Measurements from ENCODE around the gene RASSF10. TPM values are rescaled to one million over a fixed set of nuclear protein-coding genes. Genes with fewer than 3 reads are reported as not detected.

Gene RASSF10
- 10 to 100 TPM; 19.2 to 31.9 (median 26.1) TPM for polyA plus RNA-seq (ENCODE audit: insufficient read length in 4 of 4)

DNA sequence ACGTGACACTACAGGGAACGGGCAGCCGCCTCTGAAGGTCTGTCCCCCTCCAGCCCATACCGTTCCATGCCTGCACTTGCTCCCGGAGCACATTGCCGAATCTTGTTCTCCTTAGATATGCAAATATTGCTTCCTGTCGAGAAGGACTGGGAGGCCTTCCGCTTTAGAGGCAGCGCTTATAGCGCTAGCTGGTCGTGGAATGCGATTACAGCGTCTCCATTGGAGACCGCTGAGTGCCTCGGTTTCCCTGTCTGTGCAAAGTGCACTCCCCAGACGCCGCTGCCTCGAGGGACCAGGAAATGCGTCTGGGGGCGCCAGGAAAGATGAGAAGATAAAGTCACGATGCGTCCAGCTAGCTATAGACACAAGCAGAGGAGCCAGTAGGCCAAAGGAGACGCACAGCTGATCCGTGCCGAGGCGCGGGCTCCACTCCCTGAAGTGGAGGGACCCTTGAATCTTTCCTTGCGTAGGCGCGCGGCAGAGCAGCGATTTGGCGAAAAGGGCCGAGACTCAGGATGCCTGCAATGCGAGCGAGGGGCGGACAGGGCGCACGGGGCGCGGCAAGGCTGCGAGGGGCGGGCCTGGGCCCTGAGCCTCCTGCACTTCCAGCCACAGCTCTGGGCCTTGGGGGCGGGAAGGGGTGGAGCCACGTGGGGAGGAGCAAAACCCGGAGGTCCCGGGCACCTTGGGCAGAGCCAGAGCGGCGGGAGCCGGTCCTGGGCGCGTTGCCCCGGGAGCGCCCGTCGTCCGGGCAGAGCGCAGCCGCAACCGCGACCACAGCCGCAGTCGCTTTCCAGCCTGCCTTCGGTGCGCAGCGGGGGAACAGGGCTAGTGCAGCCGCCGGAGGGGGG is at the start of gene RASSF10:
RASSF10 (plus strand) TSS at position 692 of the 851 bp plus-strand sequence. CDS start 261 bp downstream, outside the sequence.
- DNase-seq (ENCODE audit: low read depth in 4 of 4, low spot score in 3 of 4): peak; percentile 73 to 85 (median 78)

DNA sequence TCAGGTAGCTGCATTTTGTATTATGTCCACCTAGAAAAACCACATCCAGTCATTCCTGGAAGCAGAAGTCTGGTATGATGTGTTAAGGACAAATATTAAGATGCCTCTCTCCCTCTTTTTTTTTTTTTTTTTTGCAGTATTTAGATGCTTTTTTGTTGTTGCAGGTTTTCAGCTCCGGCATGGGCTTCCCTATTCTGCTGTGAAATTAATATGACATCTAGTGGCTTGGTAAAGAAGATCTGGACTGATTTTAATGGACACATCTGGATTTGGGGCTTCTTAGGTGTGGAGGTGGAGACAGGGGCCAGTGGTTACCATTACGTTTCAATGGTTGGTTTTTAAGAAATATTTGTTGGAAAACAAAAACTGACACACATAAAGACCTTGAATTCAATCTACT is 47.5 kb upstream of the RASSF10 start:
- no peak for DNase-seq (ENCODE audit: low read depth in 4 of 4, low spot score in 3 of 4)

DNA sequence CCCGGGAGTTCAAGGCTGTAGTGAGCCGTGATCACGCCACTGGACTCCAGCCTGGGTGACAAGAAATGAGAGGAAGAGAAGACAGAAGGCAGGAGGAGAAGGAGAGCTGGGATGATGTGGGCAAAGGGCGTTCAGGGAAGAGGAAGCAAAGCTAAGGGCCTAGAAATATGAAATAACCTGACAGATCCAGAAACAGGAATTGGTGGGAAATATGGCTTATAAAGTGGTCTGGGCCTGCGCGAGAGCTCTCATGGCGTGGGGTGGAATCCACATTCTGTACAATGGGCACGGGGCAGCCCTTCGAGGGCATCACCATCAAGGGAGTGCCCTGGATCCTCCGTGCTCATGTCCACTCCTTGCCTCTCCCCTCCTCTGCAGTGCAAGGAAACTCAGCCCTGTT is 46.8 kb upstream of the RASSF10 start:
- no peak for DNase-seq (ENCODE audit: low read depth in 4 of 4, low spot score in 3 of 4)

DNA sequence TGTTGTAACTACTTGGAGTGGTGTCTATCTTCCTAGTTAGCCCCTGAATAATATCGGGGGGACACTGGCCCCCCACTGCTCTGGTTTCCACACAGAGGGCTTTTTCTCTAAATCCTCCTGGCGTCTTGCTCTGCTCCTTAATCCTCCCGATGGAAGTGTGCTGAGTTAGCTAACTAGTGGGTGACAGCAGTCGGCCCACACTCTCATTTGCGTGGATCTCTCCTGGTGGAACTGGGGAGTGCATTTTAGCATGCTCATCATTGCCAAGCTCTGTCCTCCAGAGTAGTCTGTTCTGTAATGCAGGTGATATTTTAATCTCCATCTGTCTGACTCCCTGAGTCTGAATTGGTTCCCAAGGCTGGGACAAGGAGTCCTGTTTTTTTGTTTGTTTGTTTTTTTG is 46.1 kb upstream of the RASSF10 start:
- no peak for DNase-seq (ENCODE audit: low read depth in 4 of 4, low spot score in 3 of 4)

- peak in 3 of 4 donors; percentile 60 to 67 (median 63) for DNase-seq (ENCODE audit: low read depth in 4 of 4, low spot score in 3 of 4)
These were observed 45.2 kb upstream of the RASSF10 start for GRCh38 chr11:12963792-12964536.

DNA sequence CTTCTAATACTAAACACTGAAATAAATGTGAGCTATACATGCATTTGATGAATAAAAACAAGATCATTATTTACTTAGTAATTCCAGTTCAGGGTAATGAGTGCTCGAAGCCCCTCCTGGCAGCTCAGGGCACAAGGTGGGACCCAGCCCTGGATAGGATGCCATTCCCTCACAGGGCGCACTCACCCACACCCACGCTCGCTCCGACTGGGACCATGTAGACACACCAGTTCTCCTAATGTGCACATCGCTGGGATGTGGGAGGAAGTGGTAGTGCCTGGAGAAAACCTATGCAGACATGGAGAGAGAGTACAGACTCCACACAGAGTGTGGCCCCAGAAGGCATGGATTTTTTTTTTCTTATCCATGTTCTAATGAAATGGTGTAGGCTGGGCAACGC is 44.5 kb upstream of the RASSF10 start:
- no peak for DNase-seq (ENCODE audit: low read depth in 4 of 4, low spot score in 3 of 4)

GRCh38 chr11:12966002-12966401 is 43.1 kb upstream of the RASSF10 start:
- DNase-seq (ENCODE audit: low read depth in 4 of 4, low spot score in 3 of 4): no peak

GRCh38 chr11:12968101-12968500 is 41.0 kb upstream of the RASSF10 start:
- no peak for DNase-seq (ENCODE audit: low read depth in 4 of 4, low spot score in 3 of 4)

- peak in 2 of 4 donors; percentile 61 to 62 for DNase-seq (ENCODE audit: low read depth in 4 of 4, low spot score in 3 of 4)
These were observed 40.3 kb upstream of the RASSF10 start for GRCh38 chr11:12968826-12969225.

DNA sequence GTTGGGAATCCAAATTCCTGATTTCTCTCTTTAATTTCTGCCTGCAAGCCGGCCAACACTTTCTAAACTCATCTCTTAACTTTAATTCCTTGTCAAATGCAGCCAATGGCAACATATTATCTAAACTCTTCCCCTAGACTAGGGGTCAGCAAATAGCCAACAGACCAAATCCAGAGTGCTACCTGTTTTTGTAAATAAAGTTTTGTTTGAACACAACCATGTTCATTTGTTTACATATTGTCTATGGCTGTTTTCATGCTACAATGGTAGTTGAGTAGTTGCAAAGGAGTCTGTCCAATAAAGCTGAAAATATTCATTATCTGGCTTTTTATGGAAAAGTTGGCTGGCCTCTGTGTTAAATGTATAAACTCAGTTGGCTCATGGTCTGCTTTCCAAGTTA is 37.2 kb upstream of the RASSF10 start:
- DNase-seq (ENCODE audit: low read depth in 4 of 4, low spot score in 3 of 4): no peak

GRCh38 chr11:12973528-12974181 is 35.5 kb upstream of the RASSF10 start:
- no peak for DNase-seq (ENCODE audit: low read depth in 4 of 4, low spot score in 3 of 4)

- DNase-seq (ENCODE audit: low read depth in 4 of 4, low spot score in 3 of 4): no peak
These were observed 33.9 kb upstream of the RASSF10 start for GRCh38 chr11:12975195-12975594.

- DNase-seq (ENCODE audit: low read depth in 4 of 4, low spot score in 3 of 4): peak in 1 of 4 donors; percentile 54
These were observed 29.0 kb upstream of the RASSF10 start for GRCh38 chr11:12979928-12980689.

DNA sequence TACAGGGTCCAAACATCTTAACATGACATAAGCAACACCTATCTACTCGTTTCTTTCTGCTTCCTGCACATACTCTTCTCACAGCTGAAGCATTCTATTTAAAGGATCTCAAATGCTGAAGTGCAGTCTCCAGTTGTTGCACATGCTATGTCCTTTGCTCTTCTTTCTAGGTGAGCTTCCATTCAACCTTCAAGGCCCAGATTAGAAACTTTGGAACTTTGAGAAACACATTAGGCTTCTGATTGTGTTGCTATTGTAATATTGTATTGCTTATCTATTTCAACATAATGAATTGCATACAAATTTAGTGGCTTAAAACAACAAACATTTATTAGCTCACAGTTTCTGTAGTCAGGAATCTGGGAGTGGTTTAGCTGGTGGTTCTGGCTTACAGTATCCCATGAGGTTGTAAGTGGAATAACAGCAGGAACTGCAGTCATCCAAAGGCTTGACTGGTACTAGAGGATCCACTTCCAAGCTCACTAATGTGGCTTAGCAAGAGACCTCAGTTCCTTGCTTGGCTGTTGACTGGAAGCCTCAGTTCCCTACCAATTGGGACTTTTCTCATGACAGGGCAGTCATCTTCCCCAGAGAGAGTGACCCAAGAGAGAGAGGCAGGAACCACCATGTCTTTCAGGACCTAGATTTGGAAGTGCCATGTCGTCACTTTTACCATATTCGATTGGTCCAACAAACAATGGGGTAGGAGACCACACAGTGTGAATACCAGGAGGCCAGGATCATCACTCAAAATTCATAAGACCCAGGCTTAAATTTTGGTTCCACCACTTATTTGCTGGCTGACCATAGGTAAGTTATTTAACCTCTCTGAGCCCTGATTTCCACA is 27.2 kb upstream of the RASSF10 start:
- no peak for DNase-seq (ENCODE audit: low read depth in 4 of 4, low spot score in 3 of 4)

DNA sequence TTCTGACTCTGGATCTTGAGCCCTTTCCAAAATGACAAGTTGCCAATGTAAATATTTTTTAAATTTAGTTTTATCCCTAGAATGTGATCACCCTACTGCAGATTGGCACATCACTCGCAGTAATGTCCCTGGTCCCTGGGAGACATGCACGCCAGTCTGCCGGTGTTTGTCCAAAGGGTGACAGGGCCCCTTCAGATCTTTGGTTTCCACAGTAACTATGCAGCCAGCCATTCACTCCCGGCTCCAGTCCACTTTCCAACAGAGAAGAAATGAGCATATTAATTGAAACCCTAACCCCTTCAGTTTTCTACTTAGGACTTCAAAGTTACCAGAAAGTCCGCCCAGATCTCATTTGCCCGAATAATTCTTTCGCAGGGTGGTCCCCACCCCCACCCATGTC is 25.8 kb upstream of the RASSF10 start:
- no peak for DNase-seq (ENCODE audit: low read depth in 4 of 4, low spot score in 3 of 4)

GRCh38 chr11:12986194-12986898 is 22.8 kb upstream of the RASSF10 start:
- no peak for DNase-seq (ENCODE audit: low read depth in 4 of 4, low spot score in 3 of 4)

DNA sequence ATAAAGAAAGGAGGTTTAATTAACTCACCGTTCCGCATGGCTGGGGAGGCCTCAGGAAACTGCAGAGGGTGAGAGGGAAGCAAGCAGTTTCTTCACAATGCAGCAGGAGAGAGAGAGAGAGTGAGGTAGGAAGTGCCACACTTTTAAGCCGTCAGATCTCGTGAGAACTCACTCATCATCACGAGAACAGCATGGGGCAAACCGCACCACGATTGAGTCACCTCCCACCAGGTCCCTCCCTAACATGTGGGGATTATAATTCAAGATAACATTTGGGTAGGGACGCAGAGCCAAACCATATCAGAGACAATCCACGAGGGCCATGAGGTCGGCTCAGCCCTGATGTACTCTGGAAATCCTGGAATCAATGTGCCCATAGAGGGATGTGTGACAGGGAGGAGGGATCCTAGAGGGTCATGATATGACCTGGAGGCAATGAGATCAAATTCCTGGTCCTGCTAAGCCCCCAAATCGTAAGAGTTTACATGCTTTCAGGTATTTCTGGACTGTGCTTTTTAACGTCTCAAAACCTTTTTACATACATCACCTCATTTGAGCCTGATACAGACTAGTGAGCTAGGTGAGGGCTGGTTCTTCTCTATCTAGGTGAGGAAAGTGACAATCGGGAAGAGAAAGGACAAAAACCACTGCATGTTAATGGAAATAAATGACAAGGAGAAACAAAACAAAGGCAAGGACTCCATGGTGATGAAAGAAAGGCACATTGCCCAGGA is 19.5 kb upstream of the RASSF10 start:
- DNase-seq (ENCODE audit: low read depth in 4 of 4, low spot score in 3 of 4): no peak

- no peak for DNase-seq (ENCODE audit: low read depth in 4 of 4, low spot score in 3 of 4)
These were observed 19.0 kb upstream of the RASSF10 start for GRCh38 chr11:12990162-12990480.
